Activated T-helper 17 cell treated with anti-CD3 and anti-CD28 coated beads, Interleukin-2, amount 50 U/mL, for 72 hours (primary cell): ENCODE measurements around the gene NGF. TPM values are rescaled to one million over a fixed set of nuclear protein-coding genes. Genes with fewer than 3 reads are reported as not detected.

Source experiments
- ATAC-seq: fragments of 150-1000 bp; cut with Tn5 transposase; replicated peaks from 2 replicates; pipeline ENCODE4 v1.10.0; 2021; ENCODE audit warnings: mild to moderate bottlenecking, moderate library complexity
- H3K27ac Mint-ChIP-seq: one replicate; pipeline ENCODE4 v1.8.0; 2022; ENCODE audit warnings: mixed read lengths
- H3K27me3 Mint-ChIP-seq: one replicate; pipeline ENCODE4 v1.8.0; 2022; ENCODE audit warnings: mixed read lengths
- H3K36me3 Mint-ChIP-seq: one replicate; pipeline ENCODE4 v1.8.0; 2022; ENCODE audit warnings: low read depth, mild to moderate bottlenecking, mixed read lengths
- H3K4me1 Mint-ChIP-seq: one replicate; pipeline ENCODE4 v1.8.0; 2022; ENCODE audit warnings: mixed read lengths
- H3K4me3 Mint-ChIP-seq: one replicate; pipeline ENCODE4 v1.8.0; 2022; ENCODE audit warnings: mild to moderate bottlenecking, mixed read lengths
- H3K9me3 Mint-ChIP-seq: one replicate; pipeline ENCODE4 v1.8.0; 2022; ENCODE audit warnings: mixed read lengths
- total RNA-seq, 2 donors: library from RNA; stranded (reverse); gene quantifications; one replicate each; pipeline ENCODE4 v1.2.3, GENCODE V29; 2022

NGF gene
- total RNA-seq, 2 donors from 2014 or later = not detected

- H3K27ac Mint-ChIP-seq = no peak overlapping the region
- H3K36me3 Mint-ChIP-seq = no peaks in the 10 kb centered on the region
- H3K4me3 Mint-ChIP-seq = no peak overlapping the region
- H3K9me3 Mint-ChIP-seq = no peaks in the 10 kb centered on the region
- ATAC-seq = no peak
- H3K27me3 Mint-ChIP-seq = peaks cover 25% of the 10 kb centered on the region
- peaks cover 4% of the 10 kb centered on the region for H3K4me1 Mint-ChIP-seq
These were observed 49.4 kb downstream of the NGF start for GRCh38 chr1:115288591-115289198.

- Mint-ChIP-seq H3K9me3 (no peaks in the 10 kb centered on the region), H3K27ac (no peak overlapping the region), H3K36me3 (no peaks in the 10 kb centered on the region), H3K4me1 (peaks cover 4% of the 10 kb centered on the region), H3K4me3 (no peak overlapping the region), H3K27me3 (peaks cover 33% of the 10 kb centered on the region)
- ATAC-seq = no peak
These were observed 51.4 kb downstream of the NGF start for GRCh38 chr1:115286431-115287205.

GRCh38 chr1:115284209-115284608 is 53.8 kb downstream of the NGF start:
- Mint-ChIP-seq H3K4me3 (no peak overlapping the region), H3K27me3 (peaks cover 32% of the 10 kb centered on the region), H3K36me3 (no peaks in the 10 kb centered on the region), H3K4me1 (peaks cover 4% of the 10 kb centered on the region), H3K27ac (no peak overlapping the region), H3K9me3 (no peaks in the 10 kb centered on the region)
- no peak for ATAC-seq

- Mint-ChIP-seq H3K4me3 (no peak overlapping the region), H3K36me3 (no peaks in the 10 kb centered on the region), H3K27me3 (peaks cover 36% of the 10 kb centered on the region), H3K4me1 (peaks cover 4% of the 10 kb centered on the region), H3K27ac (no peak overlapping the region), H3K9me3 (no peaks in the 10 kb centered on the region)
- ATAC-seq = no peak
These were observed 54.3 kb downstream of the NGF start for GRCh38 chr1:115283681-115284146.

- peaks cover 4% of the 10 kb centered on the region for H3K4me1 Mint-ChIP-seq
- H3K36me3 Mint-ChIP-seq = no peaks in the 10 kb centered on the region
- H3K4me3 Mint-ChIP-seq = no peak overlapping the region
- ATAC-seq = no peak
- no peaks in the 10 kb centered on the region for H3K9me3 Mint-ChIP-seq
- peaks cover 37% of the 10 kb centered on the region for H3K27me3 Mint-ChIP-seq
- no peak overlapping the region for H3K27ac Mint-ChIP-seq
These were observed 54.8 kb downstream of the NGF start for GRCh38 chr1:115283249-115283648.

GRCh38 chr1:115282807-115283208 is 55.2 kb downstream of the NGF start:
- Mint-ChIP-seq H3K36me3 (no peaks in the 10 kb centered on the region), H3K9me3 (no peaks in the 10 kb centered on the region), H3K4me3 (no peak overlapping the region), H3K27ac (no peak overlapping the region), H3K27me3 (peaks cover 35% of the 10 kb centered on the region), H3K4me1 (peaks cover 4% of the 10 kb centered on the region)
- ATAC-seq = no peak

GRCh38 chr1:115281143-115281542 is 56.9 kb downstream of the NGF start:
- Mint-ChIP-seq H3K27me3 (peaks cover 32% of the 10 kb centered on the region), H3K36me3 (no peaks in the 10 kb centered on the region), H3K4me1 (peaks cover 8% of the 10 kb centered on the region), H3K9me3 (peaks cover 4% of the 10 kb centered on the region), H3K4me3 (no peak overlapping the region), H3K27ac (no peak overlapping the region)
- no peak for ATAC-seq

GRCh38 chr1:115280064-115280463 is 58.0 kb downstream of the NGF start:
- Mint-ChIP-seq H3K27ac (no peak overlapping the region), H3K27me3 (peaks cover 35% of the 10 kb centered on the region), H3K9me3 (peaks cover 7% of the 10 kb centered on the region), H3K4me1 (peaks cover 5% of the 10 kb centered on the region), H3K36me3 (no peaks in the 10 kb centered on the region), H3K4me3 (no peak overlapping the region)
- ATAC-seq = peak; percentile 42

GRCh38 chr1:115278211-115278610 is 59.8 kb downstream of the NGF start:
- peaks cover 7% of the 10 kb centered on the region for H3K9me3 Mint-ChIP-seq

GRCh38 chr1:115277276-115277675 is 60.8 kb downstream of the NGF start:
- H3K27ac Mint-ChIP-seq = no peak overlapping the region
- H3K4me3 Mint-ChIP-seq = no peak overlapping the region
- H3K4me1 Mint-ChIP-seq = peaks cover 4% of the 10 kb centered on the region
- peaks cover 7% of the 10 kb centered on the region for H3K9me3 Mint-ChIP-seq
- no peaks in the 10 kb centered on the region for H3K36me3 Mint-ChIP-seq
- H3K27me3 Mint-ChIP-seq = peaks cover 38% of the 10 kb centered on the region
- peak; percentile 85 for ATAC-seq

More at GRCh38 chr1:115278211-115278610, 59.8 kb downstream of the NGF start:
- no peak for ATAC-seq
- H3K27me3 Mint-ChIP-seq = peaks cover 35% of the 10 kb centered on the region
- H3K36me3 Mint-ChIP-seq = no peaks in the 10 kb centered on the region
- no peak overlapping the region for H3K27ac Mint-ChIP-seq
- H3K4me3 Mint-ChIP-seq = no peak overlapping the region
- H3K4me1 Mint-ChIP-seq = peaks cover 4% of the 10 kb centered on the region

GRCh38 chr1:115275216-115275615 is 62.8 kb downstream of the NGF start:
- Mint-ChIP-seq H3K4me3 (no peak overlapping the region), H3K9me3 (peaks cover 7% of the 10 kb centered on the region), H3K4me1 (peaks cover 4% of the 10 kb centered on the region), H3K36me3 (no peaks in the 10 kb centered on the region), H3K27me3 (peaks cover 28% of the 10 kb centered on the region), H3K27ac (no peak overlapping the region)
- no peak for ATAC-seq

- H3K36me3 Mint-ChIP-seq = no peaks in the 10 kb centered on the region
- ATAC-seq = no peak
- H3K9me3 Mint-ChIP-seq = peaks cover 7% of the 10 kb centered on the region
- peaks cover 4% of the 10 kb centered on the region for H3K4me1 Mint-ChIP-seq
- no peak overlapping the region for H3K4me3 Mint-ChIP-seq
- peaks cover 28% of the 10 kb centered on the region for H3K27me3 Mint-ChIP-seq
- no peak overlapping the region for H3K27ac Mint-ChIP-seq
These were observed 63.6 kb downstream of the NGF start for GRCh38 chr1:115274467-115274866.

GRCh38 chr1:115266729-115267421 is 71.2 kb downstream of the NGF start:
- Mint-ChIP-seq H3K36me3 (no peaks in the 10 kb centered on the region), H3K27me3 (peaks cover 17% of the 10 kb centered on the region)
- ATAC-seq = no peak

GRCh38 chr1:115265099-115265498 is 73.0 kb downstream of the NGF start:
- H3K27me3 Mint-ChIP-seq = peaks cover 21% of the 10 kb centered on the region
- ATAC-seq = no peak
- no peak overlapping the region for H3K4me3 Mint-ChIP-seq
- no peak overlapping the region for H3K27ac Mint-ChIP-seq
- H3K4me1 Mint-ChIP-seq = no peaks in the 10 kb centered on the region
- no peaks in the 10 kb centered on the region for H3K36me3 Mint-ChIP-seq
- H3K9me3 Mint-ChIP-seq = no peaks in the 10 kb centered on the region

More at GRCh38 chr1:115266729-115267421, 71.2 kb downstream of the NGF start:
- H3K4me3 Mint-ChIP-seq = no peak overlapping the region
- no peaks in the 10 kb centered on the region for H3K4me1 Mint-ChIP-seq
- H3K9me3 Mint-ChIP-seq = no peaks in the 10 kb centered on the region
- no peak overlapping the region for H3K27ac Mint-ChIP-seq

GRCh38 chr1:115262886-115263285 is 75.2 kb downstream of the NGF start:
- Mint-ChIP-seq H3K9me3 (peaks cover 5% of the 10 kb centered on the region), H3K4me3 (no peak overlapping the region), H3K27me3 (peaks cover 19% of the 10 kb centered on the region), H3K36me3 (no peaks in the 10 kb centered on the region), H3K27ac (no peak overlapping the region), H3K4me1 (no peaks in the 10 kb centered on the region)
- ATAC-seq = no peak
